A549 (cell line): ENCODE results near the gene FGD1. TPM values are rescaled to one million over a fixed set of nuclear protein-coding genes. Genes with fewer than 3 reads are reported as not detected.

Experiments
- ATAC-seq, 2 experiments: fragments of 200-7000 bp in 1 of 2; fragments of >200 bp in 1 of 2; cut with Nextera tagmentation in 1 of 2; cut with Tn5 transposase in 1 of 2; 3 replicates each; pipeline versions ENCODE4 v1.8.0 to v1.9.1; 2018 to 2020; ENCODE audit warnings: mild to moderate bottlenecking in 1 of 2, moderate library complexity in 1 of 2
- CTCF ChIA-PET: fragments of 300-600 bp; sonication (Branson Sonifier 250); formaldehyde crosslinking; extraction: SDS; loops from one replicate; lab custom pipeline; 2021; ENCODE audit warnings: antibody characterized with exemption, inconsistent platforms; lab: Yijun Ruan, JAX
- POLR2A ChIA-PET: fragments of 350-600 bp; formaldehyde crosslinking; extraction: SDS; loops from one replicate; lab custom pipeline; 2021; ENCODE audit warnings: antibody characterized with exemption, inconsistent platforms; lab: Yijun Ruan, JAX
- DNase-seq, 2 experiments: peaks; one replicate each; pipeline versions ENCODE4 v3.0.0 to v3.0.0-alpha.2; 2011 to 2016; ENCODE audit warnings: low read depth in 1 of 2, low spot score in 1 of 2
- FAIRE-seq: peaks from 2 replicates; lab custom pipeline; 2011; peaks lifted over from hg19 to GRCh38; lab: Jason Lieb, UNC
- H3K27ac ChIP-seq, 2 experiments: fragments of >200 bp; sonication (Bioruptor Twin); formaldehyde crosslinking; 3 replicates each; pipeline ENCODE4 v1.5.1; 2016 to 2017
- H3K4me1 ChIP-seq: fragments of >200 bp; sonication (Bioruptor Twin); formaldehyde crosslinking; 3 replicates; pipeline ENCODE4 v1.6.1; 2016
- H3K4me2 ChIP-seq: fragments of >200 bp; sonication (Bioruptor Twin); formaldehyde crosslinking; 3 replicates; pipeline ENCODE4 v1.6.1; 2016
- H3K4me3 ChIP-seq: fragments of >200 bp; sonication (Bioruptor Twin); formaldehyde crosslinking; 3 replicates; pipeline ENCODE4 v1.5.1; 2016
- H3K9me3 ChIP-seq: fragments of >200 bp; sonication (Bioruptor Twin); formaldehyde crosslinking; 3 replicates; pipeline ENCODE4 v1.6.1; 2016
- BHLHE40 ChIP-seq: IDR thresholded peaks from 2 replicates; pipeline ENCODE4 v1.6.1; 2012; ENCODE audit warnings: low read depth, low read length, inconsistent platforms
- CBX2 ChIP-seq: fragments of 200-600 bp; sonication (generic); IDR thresholded peaks from 2 replicates; pipeline ENCODE4 v1.6.1; 2016; ENCODE audit warnings: low read depth, mild to moderate bottlenecking, borderline replicate concordance
- EHMT2 ChIP-seq: fragments of 200-600 bp; sonication (generic); IDR thresholded peaks from 2 replicates; pipeline ENCODE4 v1.6.1; 2016; ENCODE audit warnings: antibody characterized with exemption, low read depth, mild to moderate bottlenecking, moderate library complexity
- HOXB5 ChIP-seq: fragments of 250-450 bp; sonication (Bioruptor Pico); IDR thresholded peaks from 2 replicates; pipeline ENCODE4 v1.5.0; 2020; ENCODE audit warnings: mild to moderate bottlenecking, moderate library complexity
- NR3C1 ChIP-seq: fragments of >200 bp; sonication (Bioruptor Twin); formaldehyde crosslinking; IDR thresholded peaks from 3 replicates; pipeline ENCODE4 v1.6.1; 2017
- POLR2A ChIP-seq: IDR thresholded peaks from 2 replicates; pipeline ENCODE4 v1.6.1; 2012; ENCODE audit warnings: mild to moderate bottlenecking, low read length
- POLR2AphosphoS2 ChIP-seq: conservative IDR thresholded peaks from 2 replicates; pipeline ENCODE4 v1.6.1; 2012; ENCODE audit warnings: low read length, improper control_type of control experiment, inconsistent platforms
- RAD21 ChIP-seq, 2 experiments: fragments of >200 bp in 1 of 2; sonication (Bioruptor Twin) in 1 of 2; formaldehyde crosslinking in 1 of 2; IDR thresholded peaks in 1 of 2; conservative IDR thresholded peaks in 1 of 2; 2 replicates in 1 of 2; 3 replicates in 1 of 2; pipeline ENCODE4 v1.6.1; 2012 to 2018; ENCODE audit warnings: inconsistent platforms in 1 of 2
- RFX5 ChIP-seq: fragments of 450-650 bp; IDR thresholded peaks from 2 replicates; pipeline ENCODE4 v1.7.1; 2014; ENCODE audit warnings: antibody characterized with exemption, mild to moderate bottlenecking, moderate library complexity
- SMC3 ChIP-seq: fragments of >200 bp; sonication (Bioruptor Twin); formaldehyde crosslinking; IDR thresholded peaks from 3 replicates; pipeline ENCODE4 v1.6.1; 2018; ENCODE audit warnings: inconsistent platforms
- TFCP2L1 ChIP-seq: fragments of 250-450 bp; sonication (Bioruptor Pico); IDR thresholded peaks from 2 replicates; pipeline ENCODE4 v1.5.0; 2021; ENCODE audit warnings: mild to moderate bottlenecking
- ZC3H11A ChIP-seq: fragments of 450-650 bp; IDR thresholded peaks from 2 replicates; pipeline ENCODE4 v1.6.1; 2014; ENCODE audit warnings: antibody characterized with exemption, mild to moderate bottlenecking
- ZNF302 ChIP-seq: fragments of 250-450 bp; sonication (Bioruptor Pico); IDR thresholded peaks from 2 replicates; pipeline ENCODE4 v1.9.0; 2021; ENCODE audit warnings: inconsistent platforms, mild to moderate bottlenecking, moderate library complexity
- WGBS: methylation state at CpG from one replicate; pipeline ENCODE4 v1.1.6; 2017; ENCODE audit errors: missing lambda C conversion rate; 5-methylcytosine and 5-hydroxymethylcytosine counted together
- polyA plus RNA-seq, 4 experiments: library from polyadenylated mRNA; depleted of rRNA in 3 of 4; stranded (reverse); fragments of >200 nt; fragmentation: RNase III in 1 of 4; extraction: RNeasy Plus Mini Kit Qiagen cat#74134 plus additional on column Dnase treatment in 1 of 4; gene quantifications; 2 replicates in 3 of 4; 3 replicates in 1 of 4; pipeline ENCODE4 v1.2.3, GENCODE V29; 2011 to 2017
- TF ChIP-seq, protein P1 (sequence below): IDR thresholded peaks from 2 replicates; pipeline ENCODE4 v1.6.1; 2012; ENCODE audit warnings: low read depth, borderline replicate concordance
- TF ChIP-seq, protein P2 (sequence below): fragments of >200 bp; sonication (Bioruptor Twin); formaldehyde crosslinking; IDR thresholded peaks from 3 replicates; pipeline ENCODE4 v1.5.1; 2016
- TF ChIP-seq, protein P3 (sequence below): IDR thresholded peaks from 2 replicates; pipeline ENCODE4 v1.6.1; 2012
- TF ChIP-seq, protein P4 (sequence below): fragments of >200 bp; sonication (Bioruptor Twin); formaldehyde crosslinking; IDR thresholded peaks from 2 replicates; pipeline ENCODE4 v1.6.1; 2016
- TF ChIP-seq, protein P5 (sequence below): fragments of >200 bp; sonication (Bioruptor Twin); formaldehyde crosslinking; IDR thresholded peaks from 3 replicates; pipeline ENCODE4 v1.6.1; 2016
- TF ChIP-seq, protein P6 (sequence below): fragments of 250-450 bp; sonication (Bioruptor Pico); IDR thresholded peaks from 2 replicates; pipeline ENCODE4 v1.5.0; 2021; ENCODE audit warnings: mild to moderate bottlenecking, moderate library complexity, borderline replicate concordance

Gene FGD1
- polyA plus RNA-seq, 2 of the 4 experiments (the other 2 are of a cell fraction): 1.9 to 5.8 TPM

DNA sequence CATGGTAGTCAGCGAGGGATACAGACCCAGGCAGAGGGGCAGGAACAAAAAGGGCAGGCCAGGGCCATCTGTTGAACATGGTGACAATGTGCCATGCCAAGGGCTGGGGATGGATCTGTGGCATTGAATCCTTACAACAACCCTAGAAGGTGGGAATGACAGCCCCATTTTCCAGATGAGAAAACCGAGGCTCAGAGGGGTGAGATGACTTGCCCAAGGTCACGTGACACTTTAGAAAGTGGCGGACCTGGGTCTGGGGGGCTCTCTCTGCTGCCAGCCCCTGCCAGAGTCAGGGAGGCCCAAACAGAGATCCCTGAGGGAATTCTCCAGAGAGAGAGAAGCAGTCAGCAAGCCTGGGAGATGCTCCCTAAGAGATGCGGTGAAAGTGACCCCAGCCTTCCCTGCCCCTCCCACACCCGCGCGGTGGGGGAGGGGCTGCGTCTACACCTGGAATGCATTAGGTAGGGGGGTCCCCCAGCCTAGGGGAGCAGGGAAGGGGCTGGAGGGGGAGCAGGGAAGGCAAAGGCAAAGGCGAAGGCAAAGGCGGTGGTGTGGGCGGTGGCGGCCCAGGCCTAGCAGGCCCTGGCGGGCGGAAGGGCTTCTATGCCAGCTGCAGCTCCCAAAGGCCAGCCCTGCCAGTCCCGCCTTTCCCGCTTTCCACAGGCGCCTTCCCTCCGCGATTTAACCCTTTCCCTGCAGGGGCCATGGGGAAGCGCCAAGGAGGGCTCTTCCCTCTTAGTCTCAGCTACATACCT, 13.0 kb downstream of the FGD1 start:
- no peak overlapping the region for H3K27ac ChIP-seq
- no peak overlapping the region for H3K4me3 ChIP-seq
- DNase-seq: no peak
- ChIA-PET POLR2A (no interaction called here), CTCF (no interaction called here)
- peak in 1 of 2 experiments; percentile 54; a peak in 3 of 6 replicates for ATAC-seq
- FAIRE-seq: no peak
- WGBS: 51% methylated on average over 12 of the region's 21 CpGs
- no peak for TF ChIP-seq CBX2
- TF ChIP-seq POLR2A: no peak
- no peak for TF ChIP-seq RFX5
- TF ChIP-seq ZNF302: no peak
- no peak for TF ChIP-seq NR3C1
- TF ChIP-seq TFCP2L1: no peak
- H3K4me1 ChIP-seq: peaks cover 7% of the 10 kb centered on the region; the same call in 1 of the 3 replicates
- no peaks in the 10 kb centered on the region for H3K9me3 ChIP-seq
- no peak overlapping the region for H3K4me2 ChIP-seq

DNA sequence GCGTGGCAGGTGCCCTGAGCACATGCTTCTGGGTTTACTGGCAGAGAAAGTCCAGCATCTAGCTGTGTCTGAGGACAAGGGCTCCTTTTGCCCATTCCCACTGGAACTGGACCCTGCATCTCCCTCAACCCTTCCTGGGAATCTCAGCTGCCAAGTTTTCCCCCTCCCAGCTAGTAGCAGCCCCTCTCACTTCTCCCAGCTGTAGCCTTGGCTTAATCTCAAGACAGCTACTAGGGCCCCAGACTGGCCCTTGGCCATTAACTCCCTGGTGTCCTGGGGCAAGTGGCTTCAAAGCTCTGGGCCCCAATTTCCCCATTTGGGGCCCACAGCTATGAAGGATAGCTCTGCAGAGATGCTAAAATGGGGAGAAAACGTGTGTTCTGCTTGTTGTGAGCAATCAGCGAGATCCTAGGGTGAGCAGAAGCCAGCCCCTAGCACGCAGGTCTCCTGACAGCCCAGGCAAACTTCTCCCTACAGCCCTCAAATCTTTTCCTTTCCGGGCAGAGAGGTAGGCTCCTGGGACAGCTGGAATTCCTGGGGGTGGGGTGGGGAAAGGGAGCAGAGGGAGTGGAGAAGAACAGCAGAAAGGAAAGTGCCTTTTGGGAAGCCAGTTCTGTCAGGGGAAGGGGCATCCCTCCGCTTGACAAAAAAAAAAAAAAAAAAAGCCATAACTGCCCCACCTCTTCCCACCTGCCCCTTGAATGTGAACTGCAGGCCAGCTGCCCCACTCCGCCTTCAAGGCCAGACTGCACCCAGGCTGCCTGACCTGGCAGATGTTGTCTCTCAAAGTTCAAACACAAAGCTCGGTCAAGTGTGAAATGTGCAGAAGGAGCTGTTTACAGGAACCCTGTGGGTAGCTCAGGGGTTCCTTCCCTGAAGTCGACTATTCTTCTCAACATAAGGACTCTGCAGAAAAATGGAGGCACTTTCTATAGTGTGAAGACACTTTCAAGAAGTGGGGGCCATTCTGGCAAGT, 16.6 kb downstream of the FGD1 start:
- H3K27ac ChIP-seq: no peak overlapping the region
- no peaks in the 10 kb centered on the region for H3K9me3 ChIP-seq
- POLR2A ChIA-PET: interaction anchor here (0.6 kb wide), 1 partner anchor 373 kb away, joined by 3 read pairs; no protein-coding TSS in a partner anchor
- ATAC-seq (no peak), FAIRE-seq (no peak), DNase-seq (no peak)
- CTCF ChIA-PET: no interaction called here
- peaks cover 7% of the 10 kb centered on the region; the same call in 1 of the 3 replicates for H3K4me1 ChIP-seq
- H3K4me2 ChIP-seq: no peak overlapping the region
- no peak overlapping the region for H3K4me3 ChIP-seq
- TF ChIP-seq EHMT2 (no peak), POLR2AphosphoS2 (no peak), RAD21 (conservative IDR thresholded peaks at IDR 0.05 in 1 of 2, IDR thresholded peaks at IDR 0.05 in 1 of 2) (no peak), HOXB5 (CRISPR knock-in tag) (no peak), BHLHE40 (no peak), NR3C1 (no peak), TFCP2L1 (no peak), ZC3H11A (no peak), SMC3 (no peak)
- TF ChIP-seq, protein P1, sequence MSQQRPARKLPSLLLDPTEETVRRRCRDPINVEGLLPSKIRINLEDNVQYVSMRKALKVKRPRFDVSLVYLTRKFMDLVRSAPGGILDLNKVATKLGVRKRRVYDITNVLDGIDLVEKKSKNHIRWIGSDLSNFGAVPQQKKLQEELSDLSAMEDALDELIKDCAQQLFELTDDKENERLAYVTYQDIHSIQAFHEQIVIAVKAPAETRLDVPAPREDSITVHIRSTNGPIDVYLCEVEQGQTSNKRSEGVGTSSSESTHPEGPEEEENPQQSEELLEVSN: no peak
- TF ChIP-seq, protein P2, sequence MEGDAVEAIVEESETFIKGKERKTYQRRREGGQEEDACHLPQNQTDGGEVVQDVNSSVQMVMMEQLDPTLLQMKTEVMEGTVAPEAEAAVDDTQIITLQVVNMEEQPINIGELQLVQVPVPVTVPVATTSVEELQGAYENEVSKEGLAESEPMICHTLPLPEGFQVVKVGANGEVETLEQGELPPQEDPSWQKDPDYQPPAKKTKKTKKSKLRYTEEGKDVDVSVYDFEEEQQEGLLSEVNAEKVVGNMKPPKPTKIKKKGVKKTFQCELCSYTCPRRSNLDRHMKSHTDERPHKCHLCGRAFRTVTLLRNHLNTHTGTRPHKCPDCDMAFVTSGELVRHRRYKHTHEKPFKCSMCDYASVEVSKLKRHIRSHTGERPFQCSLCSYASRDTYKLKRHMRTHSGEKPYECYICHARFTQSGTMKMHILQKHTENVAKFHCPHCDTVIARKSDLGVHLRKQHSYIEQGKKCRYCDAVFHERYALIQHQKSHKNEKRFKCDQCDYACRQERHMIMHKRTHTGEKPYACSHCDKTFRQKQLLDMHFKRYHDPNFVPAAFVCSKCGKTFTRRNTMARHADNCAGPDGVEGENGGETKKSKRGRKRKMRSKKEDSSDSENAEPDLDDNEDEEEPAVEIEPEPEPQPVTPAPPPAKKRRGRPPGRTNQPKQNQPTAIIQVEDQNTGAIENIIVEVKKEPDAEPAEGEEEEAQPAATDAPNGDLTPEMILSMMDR: no peak
- TF ChIP-seq, protein P3, sequence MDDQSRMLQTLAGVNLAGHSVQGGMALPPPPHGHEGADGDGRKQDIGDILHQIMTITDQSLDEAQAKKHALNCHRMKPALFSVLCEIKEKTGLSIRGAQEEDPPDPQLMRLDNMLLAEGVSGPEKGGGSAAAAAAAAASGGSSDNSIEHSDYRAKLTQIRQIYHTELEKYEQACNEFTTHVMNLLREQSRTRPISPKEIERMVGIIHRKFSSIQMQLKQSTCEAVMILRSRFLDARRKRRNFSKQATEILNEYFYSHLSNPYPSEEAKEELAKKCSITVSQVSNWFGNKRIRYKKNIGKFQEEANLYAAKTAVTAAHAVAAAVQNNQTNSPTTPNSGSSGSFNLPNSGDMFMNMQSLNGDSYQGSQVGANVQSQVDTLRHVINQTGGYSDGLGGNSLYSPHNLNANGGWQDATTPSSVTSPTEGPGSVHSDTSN: no peak
- TF ChIP-seq, protein P4, sequence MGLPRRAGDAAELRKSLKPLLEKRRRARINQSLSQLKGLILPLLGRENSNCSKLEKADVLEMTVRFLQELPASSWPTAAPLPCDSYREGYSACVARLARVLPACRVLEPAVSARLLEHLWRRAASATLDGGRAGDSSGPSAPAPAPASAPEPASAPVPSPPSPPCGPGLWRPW: no peak
- TF ChIP-seq, protein P5, sequence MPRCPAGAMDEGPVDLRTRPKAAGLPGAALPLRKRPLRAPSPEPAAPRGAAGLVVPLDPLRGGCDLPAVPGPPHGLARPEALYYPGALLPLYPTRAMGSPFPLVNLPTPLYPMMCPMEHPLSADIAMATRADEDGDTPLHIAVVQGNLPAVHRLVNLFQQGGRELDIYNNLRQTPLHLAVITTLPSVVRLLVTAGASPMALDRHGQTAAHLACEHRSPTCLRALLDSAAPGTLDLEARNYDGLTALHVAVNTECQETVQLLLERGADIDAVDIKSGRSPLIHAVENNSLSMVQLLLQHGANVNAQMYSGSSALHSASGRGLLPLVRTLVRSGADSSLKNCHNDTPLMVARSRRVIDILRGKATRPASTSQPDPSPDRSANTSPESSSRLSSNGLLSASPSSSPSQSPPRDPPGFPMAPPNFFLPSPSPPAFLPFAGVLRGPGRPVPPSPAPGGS: no peak
- TF ChIP-seq, protein P6, sequence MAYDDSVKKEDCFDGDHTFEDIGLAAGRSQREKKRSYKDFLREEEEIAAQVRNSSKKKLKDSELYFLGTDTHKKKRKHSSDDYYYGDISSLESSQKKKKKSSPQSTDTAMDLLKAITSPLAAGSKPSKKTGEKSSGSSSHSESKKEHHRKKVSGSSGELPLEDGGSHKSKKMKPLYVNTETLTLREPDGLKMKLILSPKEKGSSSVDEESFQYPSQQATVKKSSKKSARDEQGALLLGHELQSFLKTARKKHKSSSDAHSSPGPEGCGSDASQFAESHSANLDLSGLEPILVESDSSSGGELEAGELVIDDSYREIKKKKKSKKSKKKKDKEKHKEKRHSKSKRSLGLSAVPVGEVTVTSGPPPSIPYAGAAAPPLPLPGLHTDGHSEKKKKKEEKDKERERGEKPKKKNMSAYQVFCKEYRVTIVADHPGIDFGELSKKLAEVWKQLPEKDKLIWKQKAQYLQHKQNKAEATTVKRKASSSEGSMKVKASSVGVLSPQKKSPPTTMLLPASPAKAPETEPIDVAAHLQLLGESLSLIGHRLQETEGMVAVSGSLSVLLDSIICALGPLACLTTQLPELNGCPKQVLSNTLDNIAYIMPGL: no peak
- WGBS: 70% methylated on average over 9 of the region's 9 CpGs
